Transverse colon (tissue), 4 donors: Measurements from ENCODE around the gene SOX5.

Experiments
- POLR2A ChIP-seq: fragments of 450-650 bp; IDR thresholded peaks from one replicate; pipeline ENCODE4 v1.6.1; 2016; ENCODE audit warnings: antibody characterized with exemption, mild to moderate bottlenecking, moderate library complexity
- POLR2AphosphoS5 ChIP-seq, 3 donors: sonication (generic); formaldehyde crosslinking; IDR thresholded peaks; one replicate each; pipeline ENCODE4 v1.6.1; 2016; ENCODE audit warnings: antibody characterized with exemption in 3 of 3
- TF ChIP-seq, protein P1 (sequence below), 5 experiments: fragments of 200-600 bp in 3 of 5; fragments of 450-650 bp in 2 of 5; sonication (generic) in 3 of 5; IDR thresholded peaks; 1 replicate in 2 of 5; 2 replicates in 3 of 5; pipeline ENCODE4 v1.5.1; 2016 to 2017; ENCODE audit warnings: antibody characterized with exemption in 5 of 5, inconsistent platforms in 3 of 5, mild to moderate bottlenecking in 2 of 5, moderate library complexity in 1 of 5

DNA sequence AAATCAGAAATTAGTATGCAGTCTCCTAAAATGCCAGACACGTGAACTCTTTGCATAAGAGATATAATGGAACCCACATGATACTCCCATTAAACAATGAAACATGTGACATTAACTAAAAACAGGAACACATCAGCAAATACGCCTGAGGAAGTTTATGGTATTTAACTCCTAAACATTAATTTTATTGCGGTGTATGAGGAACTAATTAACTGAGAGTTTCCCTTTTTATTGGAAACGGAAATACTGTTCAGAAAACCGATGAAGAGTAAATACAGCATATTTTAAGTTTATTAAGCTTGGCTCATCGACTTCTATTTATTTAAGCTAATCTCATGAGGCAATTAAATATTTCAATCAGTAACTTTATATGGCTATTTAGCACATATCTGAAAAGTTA, 290.3 kb downstream of the SOX5 start:
- TF ChIP-seq, protein P1, sequence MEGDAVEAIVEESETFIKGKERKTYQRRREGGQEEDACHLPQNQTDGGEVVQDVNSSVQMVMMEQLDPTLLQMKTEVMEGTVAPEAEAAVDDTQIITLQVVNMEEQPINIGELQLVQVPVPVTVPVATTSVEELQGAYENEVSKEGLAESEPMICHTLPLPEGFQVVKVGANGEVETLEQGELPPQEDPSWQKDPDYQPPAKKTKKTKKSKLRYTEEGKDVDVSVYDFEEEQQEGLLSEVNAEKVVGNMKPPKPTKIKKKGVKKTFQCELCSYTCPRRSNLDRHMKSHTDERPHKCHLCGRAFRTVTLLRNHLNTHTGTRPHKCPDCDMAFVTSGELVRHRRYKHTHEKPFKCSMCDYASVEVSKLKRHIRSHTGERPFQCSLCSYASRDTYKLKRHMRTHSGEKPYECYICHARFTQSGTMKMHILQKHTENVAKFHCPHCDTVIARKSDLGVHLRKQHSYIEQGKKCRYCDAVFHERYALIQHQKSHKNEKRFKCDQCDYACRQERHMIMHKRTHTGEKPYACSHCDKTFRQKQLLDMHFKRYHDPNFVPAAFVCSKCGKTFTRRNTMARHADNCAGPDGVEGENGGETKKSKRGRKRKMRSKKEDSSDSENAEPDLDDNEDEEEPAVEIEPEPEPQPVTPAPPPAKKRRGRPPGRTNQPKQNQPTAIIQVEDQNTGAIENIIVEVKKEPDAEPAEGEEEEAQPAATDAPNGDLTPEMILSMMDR (IDR thresholded peaks at IDR 0.05): no peak
- no peak for TF ChIP-seq POLR2A
- TF ChIP-seq POLR2AphosphoS5 (IDR thresholded peaks at IDR 0.05): no peak
